WTC11 (cell line): ENCODE data around the gene KCND3. TPM values are rescaled to one million over a fixed set of nuclear protein-coding genes. Genes with fewer than 3 reads are reported as not detected.

Source experiments
- ATAC-seq: fragments of 200-7000 bp; cut with Tn5 transposase; 2 replicates; pipeline ENCODE4 v1.10.0; 2021; ENCODE audit warnings: mild to moderate bottlenecking, moderate library complexity
- CTCF ChIA-PET: fragments of 300-600 bp; sonication (Branson Sonifier 250); formaldehyde crosslinking; loops from one replicate; lab custom pipeline; 2021; ENCODE audit warnings: antibody characterized with exemption; lab: Charles Lee
- POLR2A ChIA-PET: fragments of 350-600 bp; sonication (Branson Sonifier 250); formaldehyde crosslinking; loops from one replicate; lab custom pipeline; 2021; ENCODE audit warnings: antibody characterized with exemption; lab: Charles Lee
- DNase-seq: peaks from one replicate; pipeline ENCODE4 v3.0.0; 2021; ENCODE audit warnings: low spot score
- H3K27ac Mint-ChIP-seq: 2 replicates; pipeline ENCODE4 v1.8.0; 2021; ENCODE audit warnings: mixed read lengths
- H3K27me3 Mint-ChIP-seq: 2 replicates; pipeline ENCODE4 v1.8.0; 2021; ENCODE audit warnings: low read depth, mild to moderate bottlenecking, moderate library complexity, mixed read lengths
- H3K36me3 Mint-ChIP-seq: 2 replicates; pipeline ENCODE4 v1.8.0; 2021; ENCODE audit warnings: mixed read lengths
- H3K4me1 Mint-ChIP-seq: 2 replicates; pipeline ENCODE4 v1.8.0; 2022; ENCODE audit warnings: mixed read lengths
- H3K4me3 Mint-ChIP-seq: 2 replicates; pipeline ENCODE4 v1.8.0; 2021; ENCODE audit warnings: mild to moderate bottlenecking, moderate library complexity, mixed read lengths
- H3K9me3 Mint-ChIP-seq: 2 replicates; pipeline ENCODE4 v1.8.0; 2021; ENCODE audit warnings: mixed read lengths
- ATF1 ChIP-seq: sonication (generic); formaldehyde crosslinking; IDR thresholded peaks from 2 replicates; pipeline ENCODE4 v1.8.1; 2023; ENCODE audit warnings: mild to moderate bottlenecking, moderate library complexity, missing genetic modification reagents
- ATF3 ChIP-seq: sonication (generic); formaldehyde crosslinking; conservative IDR thresholded peaks from 2 replicates; pipeline ENCODE4 v1.8.1; 2022; ENCODE audit warnings: mild to moderate bottlenecking, missing genetic modification reagents
- CREB1 ChIP-seq: sonication (generic); formaldehyde crosslinking; IDR thresholded peaks from 2 replicates; pipeline ENCODE4 v1.8.0; 2023; ENCODE audit warnings: mild to moderate bottlenecking, missing genetic modification reagents
- E2F1 ChIP-seq: sonication (generic); formaldehyde crosslinking; IDR thresholded peaks from 2 replicates; pipeline ENCODE4 v1.8.0; 2022; ENCODE audit warnings: mild to moderate bottlenecking, missing genetic modification reagents
- E2F4 ChIP-seq: sonication (generic); formaldehyde crosslinking; IDR thresholded peaks from 2 replicates; pipeline ENCODE4 v1.8.1; 2022; ENCODE audit warnings: low read depth, mild to moderate bottlenecking, moderate library complexity, missing genetic modification reagents, borderline replicate concordance
- FOXK1 ChIP-seq: sonication (generic); formaldehyde crosslinking; IDR thresholded peaks from 2 replicates; pipeline ENCODE4 v1.8.0; 2022; ENCODE audit warnings: mild to moderate bottlenecking, moderate library complexity, missing genetic modification reagents
- FOXP1 ChIP-seq: sonication (generic); formaldehyde crosslinking; IDR thresholded peaks from 2 replicates; pipeline ENCODE4 v1.8.0; 2022; ENCODE audit warnings: missing genetic modification reagents, mild to moderate bottlenecking, moderate library complexity, borderline replicate concordance
- FOXP4 ChIP-seq: sonication (generic); formaldehyde crosslinking; IDR thresholded peaks from 2 replicates; pipeline ENCODE4 v1.8.0; 2022; ENCODE audit warnings: mild to moderate bottlenecking, missing genetic modification reagents
- IRF2 ChIP-seq: sonication (generic); formaldehyde crosslinking; IDR thresholded peaks from 2 replicates; pipeline ENCODE4 v1.8.0; 2022; ENCODE audit warnings: low read depth, missing genetic modification reagents, borderline replicate concordance
- MAX ChIP-seq: sonication (generic); formaldehyde crosslinking; IDR thresholded peaks from 2 replicates; pipeline ENCODE4 v1.8.0; 2022; ENCODE audit warnings: mild to moderate bottlenecking, missing genetic modification reagents
- TP53 ChIP-seq: sonication (generic); formaldehyde crosslinking; IDR thresholded peaks from 2 replicates; pipeline ENCODE4 v1.8.1; 2023; ENCODE audit warnings: mild to moderate bottlenecking, missing genetic modification reagents
- USF2 ChIP-seq: sonication (generic); formaldehyde crosslinking; IDR thresholded peaks from 2 replicates; pipeline ENCODE4 v1.8.1; 2023; ENCODE audit warnings: mild to moderate bottlenecking, missing genetic modification reagents, moderate library complexity
- ZNF121 ChIP-seq: sonication (generic); formaldehyde crosslinking; IDR thresholded peaks from 2 replicates; pipeline ENCODE4 v1.8.0; 2023; ENCODE audit warnings: missing genetic modification reagents
- ZNF396 ChIP-seq: fragments of 250-450 bp; sonication (Bioruptor Pico); IDR thresholded peaks from 2 replicates; pipeline ENCODE4 v1.8.0; 2021; ENCODE audit warnings: mild to moderate bottlenecking, moderate library complexity, borderline replicate concordance
- ZNF423 ChIP-seq: fragments of 250-450 bp; sonication (Bioruptor Pico); IDR thresholded peaks from 2 replicates; pipeline ENCODE4 v2.1.2; 2022; ENCODE audit warnings: mild to moderate bottlenecking, moderate library complexity
- ZNF425 ChIP-seq: fragments of 250-450 bp; sonication (Bioruptor Pico); conservative IDR thresholded peaks from 2 replicates; pipeline ENCODE4 v1.9.0; 2021; ENCODE audit warnings: mild to moderate bottlenecking
- ZNF512 ChIP-seq: sonication (generic); formaldehyde crosslinking; IDR thresholded peaks from 2 replicates; pipeline ENCODE4 v1.8.1; 2022; ENCODE audit warnings: missing genetic modification reagents, borderline replicate concordance
- ZNF671 ChIP-seq: fragments of 250-450 bp; sonication (Bioruptor Pico); IDR thresholded peaks from 2 replicates; pipeline ENCODE4 v1.8.0; 2021; ENCODE audit warnings: mild to moderate bottlenecking
- total RNA-seq: library from RNA; stranded (reverse); gene quantifications from 3 replicates; pipeline ENCODE4 v1.2.3, GENCODE V29; 2021

The KCND3 gene
- total RNA-seq, 1 experiment from 2014 or later = 0.35 TPM

GRCh38 chr1:111976842-111977241 is 12.6 kb downstream of the KCND3 start:
- H3K27me3 Mint-ChIP-seq = peaks cover 8% of the 10 kb centered on the region

GRCh38 chr1:111976332-111976731 is 13.1 kb downstream of the KCND3 start:
- no peak for DNase-seq
- Mint-ChIP-seq H3K27me3 (peaks cover 3% of the 10 kb centered on the region), H3K4me3 (no peak overlapping the region), H3K9me3 (0 out of 2 replicates have a peak, but pooled peaks cover under 1% of the 10 kb centered on the region), H3K36me3 (no peaks in the 10 kb centered on the region), H3K27ac (no peak overlapping the region), H3K4me1 (peaks cover 16% of the 10 kb centered on the region)
- ChIA-PET POLR2A (no interaction called here), CTCF (no interaction called here)
- no peak for ATAC-seq
- no peak for TF ChIP-seq MAX (CRISPR knock-in tag)
- no peak for TF ChIP-seq IRF2 (CRISPR knock-in tag)
- TF ChIP-seq FOXP1 (CRISPR knock-in tag) = no peak
- no peak for TF ChIP-seq ZNF425 (CRISPR knock-in tag)
- TF ChIP-seq E2F1 (CRISPR knock-in tag) = no peak
- no peak for TF ChIP-seq ZNF396
- no peak for TF ChIP-seq CREB1 (CRISPR knock-in tag)
- no peak for TF ChIP-seq ZNF512 (CRISPR knock-in tag)
- TF ChIP-seq ZNF671 (CRISPR knock-in tag) = no peak
- no peak for TF ChIP-seq TP53 (CRISPR knock-in tag)
- TF ChIP-seq E2F4 = no peak
- TF ChIP-seq ZNF423 (CRISPR knock-in tag) = no peak
- TF ChIP-seq USF2 (CRISPR knock-in tag) = no peak
- TF ChIP-seq ZNF121 (CRISPR knock-in tag) = no peak
- TF ChIP-seq FOXK1 (CRISPR knock-in tag) = no peak

More at GRCh38 chr1:111976842-111977241, 12.6 kb downstream of the KCND3 start:
- peaks cover 5% of the 10 kb centered on the region for H3K9me3 Mint-ChIP-seq
- H3K27ac Mint-ChIP-seq = no peak overlapping the region
- DNase-seq = no peak
- H3K4me1 Mint-ChIP-seq = peaks cover 19% of the 10 kb centered on the region
- TF ChIP-seq FOXP1 (CRISPR knock-in tag) (no peak), ATF1 (CRISPR knock-in tag) (no peak), USF2 (CRISPR knock-in tag) (no peak), ATF3 (CRISPR knock-in tag) (no peak), FOXP4 (CRISPR knock-in tag) (no peak)
- no peaks in the 10 kb centered on the region for H3K36me3 Mint-ChIP-seq
- POLR2A ChIA-PET = no interaction called here
- no peak overlapping the region for H3K4me3 Mint-ChIP-seq
- CTCF ChIA-PET = no interaction called here
- ATAC-seq = no peak
